Retinal pigment epithelial cell (primary cell): ENCODE measurements around the gene ESAM.
A peak's percentile ranks its signal among the peaks of the same experiment; 100 is the strongest.

Experiments used
- DNase-seq: peaks from one replicate; pipeline ENCODE4 v3.0.0-alpha.2; 2010; ENCODE audit warnings: low read depth
- H3K4me3 ChIP-seq: 2 replicates; pipeline ENCODE4 v1.5.1; 2011; ENCODE audit warnings: mild to moderate bottlenecking, low read length, control low read depth, moderate library complexity
- TF ChIP-seq, protein P1 (sequence below): conservative IDR thresholded peaks from 2 replicates; pipeline ENCODE4 v1.5.1; 2011; ENCODE audit warnings: low read depth, low read length, control low read depth, inconsistent platforms

Gene ESAM

DNA sequence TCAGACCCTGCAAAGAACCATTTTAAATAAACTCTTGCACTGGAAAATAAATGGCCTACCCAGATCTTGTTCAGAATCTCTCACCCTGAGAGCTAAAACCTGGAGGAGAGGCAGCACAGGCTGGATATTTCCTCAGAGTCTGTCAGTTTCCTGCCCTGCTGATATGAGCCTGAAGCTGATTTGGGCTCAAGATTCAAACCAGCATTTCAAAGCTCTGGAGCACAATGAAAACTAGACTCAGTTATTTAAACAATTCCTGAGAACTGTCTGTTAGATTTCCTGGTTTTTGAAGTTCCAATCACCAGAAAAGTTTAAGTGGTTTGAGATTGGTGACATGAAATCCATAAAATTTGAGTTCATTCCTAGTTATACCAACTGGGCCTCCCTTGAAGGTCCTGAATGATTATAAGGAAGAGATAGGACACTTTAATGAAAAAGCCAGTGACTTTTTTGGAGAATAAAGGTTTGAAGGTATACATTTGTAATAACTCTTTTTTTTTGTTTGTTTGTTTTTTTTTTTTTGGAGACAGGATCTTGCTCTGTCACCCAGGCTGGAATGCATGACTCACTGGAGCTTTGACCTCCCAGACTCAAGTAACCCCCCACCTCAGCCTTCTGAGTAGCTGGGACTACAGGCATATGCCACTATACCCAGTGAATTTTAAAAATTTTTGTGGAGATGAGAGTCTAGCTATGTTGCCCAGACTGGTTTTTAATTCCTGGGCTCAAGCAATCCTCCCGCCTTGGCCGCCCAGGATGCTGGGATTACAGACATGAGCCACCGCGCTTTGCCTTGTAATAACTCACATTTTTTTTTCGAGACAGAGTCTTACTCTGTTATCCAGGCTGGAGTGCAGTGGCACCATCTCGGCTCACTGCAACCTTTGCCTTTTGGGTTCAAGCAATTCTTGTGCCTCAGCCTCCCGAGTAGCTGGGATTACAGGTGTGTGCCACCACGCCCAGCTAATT is 8.0 kb upstream of the ESAM start:
- peak; percentile 16 for DNase-seq
- H3K4me3 ChIP-seq = no peak overlapping the region
- TF ChIP-seq, protein P1, sequence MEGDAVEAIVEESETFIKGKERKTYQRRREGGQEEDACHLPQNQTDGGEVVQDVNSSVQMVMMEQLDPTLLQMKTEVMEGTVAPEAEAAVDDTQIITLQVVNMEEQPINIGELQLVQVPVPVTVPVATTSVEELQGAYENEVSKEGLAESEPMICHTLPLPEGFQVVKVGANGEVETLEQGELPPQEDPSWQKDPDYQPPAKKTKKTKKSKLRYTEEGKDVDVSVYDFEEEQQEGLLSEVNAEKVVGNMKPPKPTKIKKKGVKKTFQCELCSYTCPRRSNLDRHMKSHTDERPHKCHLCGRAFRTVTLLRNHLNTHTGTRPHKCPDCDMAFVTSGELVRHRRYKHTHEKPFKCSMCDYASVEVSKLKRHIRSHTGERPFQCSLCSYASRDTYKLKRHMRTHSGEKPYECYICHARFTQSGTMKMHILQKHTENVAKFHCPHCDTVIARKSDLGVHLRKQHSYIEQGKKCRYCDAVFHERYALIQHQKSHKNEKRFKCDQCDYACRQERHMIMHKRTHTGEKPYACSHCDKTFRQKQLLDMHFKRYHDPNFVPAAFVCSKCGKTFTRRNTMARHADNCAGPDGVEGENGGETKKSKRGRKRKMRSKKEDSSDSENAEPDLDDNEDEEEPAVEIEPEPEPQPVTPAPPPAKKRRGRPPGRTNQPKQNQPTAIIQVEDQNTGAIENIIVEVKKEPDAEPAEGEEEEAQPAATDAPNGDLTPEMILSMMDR = no peak

DNA sequence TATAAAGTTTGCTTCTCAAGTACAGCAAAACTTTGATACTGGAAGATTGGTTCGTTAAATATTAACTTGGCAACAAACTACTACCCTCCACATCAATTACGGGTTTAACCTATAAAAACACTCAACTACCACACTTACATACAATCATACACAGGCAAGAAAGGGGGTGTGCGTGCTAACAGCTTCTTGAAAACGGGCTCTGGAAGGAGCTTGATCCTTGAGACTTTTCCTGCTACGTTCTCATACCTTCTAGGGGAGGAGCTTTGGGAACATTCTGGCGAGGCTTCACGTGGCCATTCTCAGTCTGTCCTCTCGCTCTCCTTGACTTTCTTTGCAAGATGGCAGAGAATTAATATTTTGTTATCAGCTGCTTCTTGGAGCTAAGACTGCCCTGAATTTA is 6.8 kb upstream of the ESAM start:
- TF ChIP-seq, protein P1 = no peak
- no peak overlapping the region for H3K4me3 ChIP-seq
- no peak for DNase-seq

DNA sequence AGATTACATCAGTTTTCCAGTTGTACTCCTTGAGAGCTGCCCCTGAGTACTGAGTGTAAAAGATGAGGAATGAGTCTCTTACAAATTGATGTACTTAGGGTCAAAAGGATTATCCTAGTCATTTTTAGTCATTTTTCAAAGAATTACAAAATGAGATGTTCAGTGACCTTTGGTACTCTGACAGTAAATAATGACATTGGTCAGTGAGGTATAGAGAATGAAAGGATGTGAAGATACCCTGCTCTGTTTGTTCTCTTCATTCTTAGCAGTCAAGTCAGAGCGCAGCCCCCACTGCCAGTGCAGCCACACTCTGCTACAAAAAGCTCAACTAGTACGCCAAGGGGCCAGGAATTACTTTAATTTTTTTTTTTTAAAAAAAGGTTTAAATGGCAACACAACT is 4.1 kb upstream of the ESAM start:
- no peak overlapping the region for H3K4me3 ChIP-seq
- DNase-seq = no peak
- TF ChIP-seq, protein P1 = no peak

DNA sequence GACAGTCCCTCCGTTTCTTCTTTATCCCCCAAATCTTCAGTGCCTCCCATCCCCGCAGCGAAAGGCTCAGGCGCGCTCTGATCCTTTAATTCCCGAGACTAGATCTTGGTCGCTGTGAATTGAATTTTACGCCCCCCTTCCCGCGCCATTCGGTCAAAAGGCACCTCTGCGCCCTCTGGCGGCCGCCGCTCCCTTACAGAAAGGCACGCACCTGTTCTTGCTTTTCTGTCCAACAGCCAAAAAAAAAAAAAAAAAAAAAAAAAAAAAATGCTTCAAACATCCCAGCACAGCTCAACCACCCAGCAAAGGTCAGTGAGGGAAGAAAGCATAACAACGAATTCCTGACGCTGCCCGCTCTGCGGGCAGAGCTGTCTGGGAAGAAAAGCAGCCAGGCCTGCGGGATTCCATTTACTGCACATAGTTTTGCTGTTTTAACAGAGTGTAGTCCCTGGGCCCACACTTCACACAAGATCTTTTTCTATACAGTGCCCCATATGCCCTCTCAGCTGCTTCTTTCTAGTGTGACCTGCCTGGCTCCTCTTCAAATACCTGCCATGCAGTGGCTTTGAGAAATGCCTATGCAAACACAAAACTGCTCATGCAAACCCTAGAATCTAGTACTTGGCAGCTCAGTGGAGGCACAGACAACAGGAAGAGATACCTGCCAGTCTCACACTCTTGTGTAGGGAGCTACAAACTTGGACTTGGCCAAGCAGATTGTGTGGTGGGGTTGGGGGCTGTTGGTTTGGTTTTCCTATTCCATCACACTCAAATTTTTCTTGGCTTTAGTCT is 1.3 kb upstream of the ESAM start:
- H3K4me3 ChIP-seq = peak overlapping the region; percentile 57
- peak; percentile 34 for DNase-seq
- TF ChIP-seq, protein P1 = peak; percentile 80

DNA sequence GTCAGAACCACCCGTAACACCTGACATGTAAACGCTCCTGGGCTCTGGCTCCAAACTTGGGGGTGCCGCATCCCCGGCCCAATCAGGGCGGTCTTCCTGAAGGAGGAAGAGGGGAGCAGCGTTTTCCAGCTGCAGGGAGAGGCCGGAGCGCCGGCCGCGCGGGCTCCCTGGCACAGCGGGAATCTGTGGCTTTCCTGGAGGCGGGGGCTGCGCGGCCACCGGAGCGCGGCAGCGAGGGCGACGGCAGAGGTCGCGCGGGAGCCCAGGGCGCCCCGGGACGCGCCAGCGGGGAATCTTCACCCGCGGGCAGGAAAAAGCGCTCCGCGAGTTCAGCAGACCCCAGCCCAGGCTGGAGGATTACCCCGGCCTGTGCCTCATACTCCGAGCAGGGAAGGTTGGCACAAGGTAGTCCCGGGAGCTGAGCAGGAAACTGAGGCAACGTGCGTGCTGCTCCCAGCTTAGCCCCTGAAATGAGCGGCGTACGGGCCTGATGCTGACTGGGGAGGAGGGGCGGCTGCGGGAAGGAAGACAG is 600 bp upstream of the ESAM start:
- DNase-seq = no peak
- TF ChIP-seq, protein P1 = no peak
- H3K4me3 ChIP-seq = peak overlapping the region; percentile 57

DNA sequence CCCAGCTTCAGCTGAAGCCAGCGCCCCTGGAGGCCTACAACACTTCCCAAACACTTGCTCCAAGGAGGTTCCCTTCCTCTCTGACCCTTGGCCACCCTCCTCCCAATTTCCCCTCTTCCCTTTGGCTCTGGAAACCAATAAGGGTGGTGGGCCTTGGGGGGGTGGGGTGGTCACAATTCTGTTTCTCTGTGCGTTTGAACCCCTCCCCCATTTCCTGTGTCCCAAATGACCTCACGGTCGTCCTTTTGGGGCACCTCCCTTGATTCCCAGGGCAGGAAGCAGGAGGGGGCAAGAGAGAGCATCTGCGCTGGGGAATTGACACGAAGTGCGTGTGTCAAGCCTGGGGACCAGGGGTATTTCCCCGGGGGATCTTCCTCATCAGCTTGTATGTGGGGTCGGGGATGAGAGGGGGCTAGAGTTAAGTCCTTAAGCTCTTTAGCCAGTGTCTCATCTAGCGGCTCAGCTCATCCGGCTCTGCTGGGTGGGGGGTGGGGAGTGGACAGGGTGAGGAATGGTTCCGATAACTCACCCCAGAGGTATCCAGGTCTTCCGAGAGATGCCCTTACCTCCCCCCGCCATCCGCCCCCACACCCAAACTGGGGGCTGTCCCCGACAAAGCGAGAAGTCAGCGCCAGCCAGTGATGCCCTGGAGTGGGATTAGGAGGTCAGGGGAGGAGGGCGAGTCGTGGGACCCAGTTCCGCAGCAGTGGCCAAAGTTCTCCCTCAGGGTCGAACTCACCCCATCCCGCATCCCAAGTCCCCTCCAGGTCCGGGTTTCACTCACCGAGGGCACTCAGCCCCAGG is 587 bp downstream of the ESAM start:
- DNase-seq = no peak
- peak overlapping the region; percentile 25 for H3K4me3 ChIP-seq
- TF ChIP-seq, protein P1 = no peak
